ENCODE results near the gene FBXW11.

The FBXW11 gene

DNA sequence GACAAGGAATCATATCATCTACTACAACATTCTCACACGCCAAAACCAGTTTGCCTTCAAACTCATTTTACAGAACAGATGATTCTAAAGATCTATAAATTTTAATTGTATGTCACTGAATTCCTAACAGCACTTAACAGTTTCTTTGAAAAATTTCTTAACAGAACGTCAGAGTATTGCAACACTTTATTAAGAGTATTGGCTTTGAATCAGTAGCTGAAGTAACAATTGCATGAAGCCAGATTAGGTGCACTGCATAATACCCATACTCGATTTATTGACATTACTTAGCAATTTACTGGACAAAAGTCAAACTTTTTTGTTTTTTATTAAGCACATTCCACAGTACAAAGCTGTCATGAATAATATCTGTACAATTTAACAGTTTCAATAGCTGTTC, 145.1 kb downstream of the FBXW11 start:
- Histone ChIP-seq H3K9me2 (replicated peaks; ENCODE audit: control insufficient read depth, low read length) (no peaks in the 10 kb centered on the region), H4K20me1 (ENCODE audit: control insufficient read depth, insufficient read depth, low read depth, low read length) (no peaks in the 10 kb centered on the region), H3K27me3 (ENCODE audit: control insufficient read depth, low read length) (no peaks in the 10 kb centered on the region), H3K4me3 (ENCODE audit: low read length) (no peak overlapping the region), H3F3A (ENCODE audit: control insufficient read depth, insufficient read depth) (no peaks in the 10 kb centered on the region), H3K4me2 (ENCODE audit: low read length) (no peak overlapping the region), H3K36me3 (ENCODE audit: control insufficient read depth, low read length) (peaks cover 7% of the 10 kb centered on the region; the same call in 1 of the 2 replicates), H3K9me3 (ENCODE audit: control insufficient read depth, insufficient read depth, low read length) (no peaks in the 10 kb centered on the region), H3K4me1 (ENCODE audit: control insufficient read depth, low read length) (no peaks in the 10 kb centered on the region), H3K79me2 (ENCODE audit: control insufficient read depth, low read length) (no peaks in the 10 kb centered on the region), H3K27ac (ENCODE audit: low read depth, low read length) (no peak overlapping the region)
- TF ChIP-seq EZH2phosphoT487 (IDR thresholded peaks at IDR 0.05; ENCODE audit: borderline replicate concordance, low read length) = no peak
- TF ChIP-seq, protein P1, sequence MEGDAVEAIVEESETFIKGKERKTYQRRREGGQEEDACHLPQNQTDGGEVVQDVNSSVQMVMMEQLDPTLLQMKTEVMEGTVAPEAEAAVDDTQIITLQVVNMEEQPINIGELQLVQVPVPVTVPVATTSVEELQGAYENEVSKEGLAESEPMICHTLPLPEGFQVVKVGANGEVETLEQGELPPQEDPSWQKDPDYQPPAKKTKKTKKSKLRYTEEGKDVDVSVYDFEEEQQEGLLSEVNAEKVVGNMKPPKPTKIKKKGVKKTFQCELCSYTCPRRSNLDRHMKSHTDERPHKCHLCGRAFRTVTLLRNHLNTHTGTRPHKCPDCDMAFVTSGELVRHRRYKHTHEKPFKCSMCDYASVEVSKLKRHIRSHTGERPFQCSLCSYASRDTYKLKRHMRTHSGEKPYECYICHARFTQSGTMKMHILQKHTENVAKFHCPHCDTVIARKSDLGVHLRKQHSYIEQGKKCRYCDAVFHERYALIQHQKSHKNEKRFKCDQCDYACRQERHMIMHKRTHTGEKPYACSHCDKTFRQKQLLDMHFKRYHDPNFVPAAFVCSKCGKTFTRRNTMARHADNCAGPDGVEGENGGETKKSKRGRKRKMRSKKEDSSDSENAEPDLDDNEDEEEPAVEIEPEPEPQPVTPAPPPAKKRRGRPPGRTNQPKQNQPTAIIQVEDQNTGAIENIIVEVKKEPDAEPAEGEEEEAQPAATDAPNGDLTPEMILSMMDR (IDR thresholded peaks at IDR 0.05; ENCODE audit: low read depth, low read length, poor library complexity, severe bottlenecking) = no peak

DNA sequence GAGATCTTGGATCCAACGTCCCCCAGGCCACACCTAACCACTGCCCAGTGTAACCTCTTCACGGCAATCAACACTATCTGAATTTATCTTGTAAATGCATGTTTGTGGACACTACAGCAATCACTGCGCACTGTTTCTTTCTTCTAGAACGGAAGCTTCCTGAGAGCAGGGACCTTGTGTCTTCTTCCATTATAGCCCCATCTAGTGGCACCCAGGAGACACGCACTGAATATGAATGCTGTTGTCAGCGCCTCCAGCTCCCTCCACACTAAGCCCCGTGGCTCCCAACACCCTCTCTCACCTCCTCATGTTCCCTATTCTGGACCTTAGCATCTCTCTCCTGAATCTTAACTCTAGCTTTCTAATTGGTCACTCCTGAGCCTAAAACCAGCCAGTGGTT, 148.1 kb downstream of the FBXW11 start:
- H3F3A ChIP-seq (ENCODE audit: control insufficient read depth, insufficient read depth) = no peaks in the 10 kb centered on the region
- no peaks in the 10 kb centered on the region for H3K4me1 ChIP-seq (ENCODE audit: control insufficient read depth, low read length)
- TF ChIP-seq, protein P1 (IDR thresholded peaks at IDR 0.05; ENCODE audit: low read depth, low read length, poor library complexity, severe bottlenecking) = peak; percentile 65
- TF ChIP-seq EZH2phosphoT487 (IDR thresholded peaks at IDR 0.05; ENCODE audit: borderline replicate concordance, low read length) = no peak
- no peak overlapping the region for H3K4me3 ChIP-seq (ENCODE audit: low read length)
- H3K4me2 ChIP-seq (ENCODE audit: low read length) = no peak overlapping the region
- H4K20me1 ChIP-seq (ENCODE audit: control insufficient read depth, insufficient read depth, low read depth, low read length) = no peaks in the 10 kb centered on the region
- no peaks in the 10 kb centered on the region for H3K27me3 ChIP-seq (ENCODE audit: control insufficient read depth, low read length)
- no peaks in the 10 kb centered on the region for H3K9me3 ChIP-seq (ENCODE audit: control insufficient read depth, insufficient read depth, low read length)
- H3K79me2 ChIP-seq (ENCODE audit: control insufficient read depth, low read length) = no peaks in the 10 kb centered on the region
- H3K27ac ChIP-seq (ENCODE audit: low read depth, low read length) = no peak overlapping the region
- H3K9me2 ChIP-seq (replicated peaks; ENCODE audit: control insufficient read depth, low read length) = no peaks in the 10 kb centered on the region
- H3K36me3 ChIP-seq (ENCODE audit: control insufficient read depth, low read length) = no peaks in the 10 kb centered on the region

DNA sequence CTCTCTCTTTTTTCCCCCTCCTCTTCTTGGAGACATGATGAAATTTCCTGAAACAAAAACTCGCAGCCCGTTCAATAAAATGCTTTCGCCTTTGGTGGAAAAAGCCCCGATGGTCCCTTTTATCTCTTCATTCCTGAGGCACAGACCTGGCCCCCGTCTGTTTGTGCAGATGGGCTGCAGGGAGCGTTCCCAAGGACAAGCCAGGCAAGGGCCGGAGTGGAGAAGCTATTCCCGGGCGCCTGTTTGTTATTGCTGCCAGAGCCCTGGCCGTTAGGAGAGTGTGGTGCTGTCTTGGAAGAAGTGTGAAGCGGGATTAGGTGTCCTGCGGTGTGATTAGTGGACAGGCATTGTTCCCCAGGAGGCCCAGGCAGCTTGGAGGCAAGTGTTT, 149.0 kb downstream of the FBXW11 start:
- TF ChIP-seq, protein P1 (IDR thresholded peaks at IDR 0.05; ENCODE audit: low read depth, low read length, poor library complexity, severe bottlenecking) = no peak
- TF ChIP-seq EZH2phosphoT487 (IDR thresholded peaks at IDR 0.05; ENCODE audit: borderline replicate concordance, low read length) = no peak
- Histone ChIP-seq H3K79me2 (ENCODE audit: control insufficient read depth, low read length) (no peaks in the 10 kb centered on the region), H3K4me2 (ENCODE audit: low read length) (no peak overlapping the region), H3K27me3 (ENCODE audit: control insufficient read depth, low read length) (no peaks in the 10 kb centered on the region), H3K4me3 (ENCODE audit: low read length) (no peak overlapping the region), H3F3A (ENCODE audit: control insufficient read depth, insufficient read depth) (no peaks in the 10 kb centered on the region), H3K9me2 (replicated peaks; ENCODE audit: control insufficient read depth, low read length) (no peaks in the 10 kb centered on the region), H3K27ac (ENCODE audit: low read depth, low read length) (no peak overlapping the region), H3K9me3 (ENCODE audit: control insufficient read depth, insufficient read depth, low read length) (no peaks in the 10 kb centered on the region), H4K20me1 (ENCODE audit: control insufficient read depth, insufficient read depth, low read depth, low read length) (no peaks in the 10 kb centered on the region), H3K4me1 (ENCODE audit: control insufficient read depth, low read length) (no peaks in the 10 kb centered on the region), H3K36me3 (ENCODE audit: control insufficient read depth, low read length) (no peaks in the 10 kb centered on the region)
